Amniotic epithelial cell (primary cell): ENCODE measurements around the gene ZC2HC1C.

Experiments
- DNase-seq: peaks from one replicate; pipeline ENCODE4 v3.0.0-alpha.2; 2010; ENCODE audit warnings: low read depth

The ZC2HC1C gene, protein sequence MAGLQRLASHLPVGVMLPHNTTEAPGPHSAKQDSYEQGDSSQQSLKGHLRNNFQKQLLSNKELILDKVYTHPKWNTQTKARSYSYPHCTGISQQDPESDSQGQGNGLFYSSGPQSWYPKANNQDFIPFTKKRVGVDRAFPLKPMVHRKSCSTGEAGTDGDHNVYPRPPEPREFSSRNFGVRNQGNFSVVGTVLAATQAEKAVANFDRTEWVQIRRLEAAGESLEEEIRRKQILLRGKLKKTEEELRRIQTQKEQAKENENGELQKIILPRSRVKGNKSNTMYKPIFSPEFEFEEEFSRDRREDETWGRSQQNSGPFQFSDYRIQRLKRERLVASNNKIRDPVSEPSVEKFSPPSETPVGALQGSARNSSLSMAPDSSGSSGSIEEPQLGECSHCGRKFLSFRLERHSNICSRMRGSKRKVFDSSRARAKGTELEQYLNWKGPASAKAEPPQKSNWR

DNA sequence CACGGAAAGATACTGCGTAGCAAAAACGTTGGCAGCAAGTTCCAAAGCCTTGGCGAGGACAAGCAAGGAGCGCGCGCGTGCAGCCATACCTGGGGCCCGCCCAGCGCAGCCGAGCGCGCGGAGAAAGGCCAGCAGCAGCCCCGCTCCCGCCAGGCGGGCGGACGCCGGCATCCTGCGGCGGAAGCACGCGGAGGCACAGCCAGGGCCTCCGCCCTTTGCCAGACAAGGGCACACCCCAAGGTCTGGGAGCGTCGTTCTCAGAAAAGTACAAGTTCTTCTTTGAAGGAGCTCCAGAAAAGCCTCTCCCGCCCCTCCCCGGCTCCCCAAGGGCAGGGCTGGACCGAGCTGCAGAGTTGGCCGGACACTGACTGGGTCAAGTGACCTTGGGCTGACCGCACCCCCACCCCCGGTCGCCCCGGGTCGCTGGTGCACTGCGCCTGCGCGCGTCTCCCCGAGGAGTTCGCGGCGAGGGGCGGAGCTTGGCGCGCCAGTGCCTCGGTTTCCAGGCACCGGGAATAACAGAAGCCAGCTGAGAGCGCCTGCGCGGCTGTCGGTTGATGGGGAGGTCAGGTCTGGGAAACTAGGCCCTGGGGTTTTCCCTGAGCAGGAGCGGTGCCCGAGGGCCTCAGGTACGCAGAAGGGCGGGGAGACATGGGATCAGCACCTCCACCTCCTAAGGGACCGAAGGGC lies at the start of gene ZC2HC1C:
TSS of gene ZC2HC1C (plus strand) at position 521 of the 690 bp plus-strand sequence. CDS start 933 bp downstream, outside the sequence.
- DNase-seq, result peak; percentile 83

DNA sequence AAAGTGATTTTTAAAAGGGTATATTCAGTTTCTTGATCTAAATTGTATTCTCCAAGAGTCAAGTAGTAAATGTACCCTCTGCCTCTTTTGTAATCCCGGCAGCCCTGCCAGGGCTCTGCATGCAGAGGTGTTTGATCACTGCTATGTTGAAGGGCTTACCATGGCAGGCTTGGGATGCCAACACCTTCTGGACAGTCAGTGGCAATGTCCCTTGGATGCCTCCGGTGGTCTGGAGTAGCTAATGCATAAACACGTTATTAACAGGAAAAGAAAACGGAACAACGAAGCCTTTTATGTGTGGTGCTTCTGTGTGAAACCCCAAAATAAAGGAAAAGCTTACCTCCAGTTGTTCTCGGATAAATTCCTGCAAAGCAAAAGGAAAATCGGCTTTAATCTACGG lies 46.8 kb upstream of the ZC2HC1C start:
- DNase-seq, result no peak

DNA sequence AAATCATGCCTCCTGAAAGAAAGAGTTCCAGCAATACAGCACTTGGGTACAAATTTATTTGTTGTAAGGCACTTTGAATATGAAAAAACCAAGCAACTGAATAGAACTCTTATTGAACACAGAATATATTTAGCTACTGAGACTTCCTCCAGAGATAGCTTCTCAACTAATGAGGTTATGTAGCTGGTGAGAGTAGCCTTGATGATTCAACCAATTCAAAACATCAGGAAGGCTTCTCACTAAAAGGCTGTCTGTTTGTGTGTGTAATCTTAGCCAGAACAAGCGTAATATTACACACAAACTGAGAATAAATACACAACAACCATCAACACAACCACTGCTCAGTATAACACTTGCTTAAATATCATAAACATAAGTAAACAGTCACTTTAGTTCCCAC lies 46.3 kb upstream of the ZC2HC1C start:
- DNase-seq, result no peak

DNA sequence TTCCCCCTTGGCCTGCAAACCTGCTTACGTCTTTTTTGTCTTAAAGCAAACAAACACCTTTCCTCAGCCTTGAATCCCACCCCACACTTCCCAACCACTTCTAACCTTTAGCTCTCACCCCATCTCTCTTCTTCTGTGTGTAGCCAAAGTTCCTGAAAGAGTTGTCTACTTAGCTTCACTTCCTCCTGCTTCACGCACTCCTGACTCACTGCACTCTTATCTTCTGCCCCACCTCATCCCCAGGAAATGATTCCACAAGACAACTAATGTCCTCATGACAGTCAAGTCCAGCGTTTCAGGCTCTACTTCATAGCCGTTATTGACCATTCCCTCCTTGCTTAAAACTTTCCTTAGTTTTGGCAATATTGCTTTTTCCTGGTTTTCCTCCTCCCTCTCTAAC lies 44.4 kb upstream of the ZC2HC1C start:
- peak; percentile 71 for DNase-seq

DNA sequence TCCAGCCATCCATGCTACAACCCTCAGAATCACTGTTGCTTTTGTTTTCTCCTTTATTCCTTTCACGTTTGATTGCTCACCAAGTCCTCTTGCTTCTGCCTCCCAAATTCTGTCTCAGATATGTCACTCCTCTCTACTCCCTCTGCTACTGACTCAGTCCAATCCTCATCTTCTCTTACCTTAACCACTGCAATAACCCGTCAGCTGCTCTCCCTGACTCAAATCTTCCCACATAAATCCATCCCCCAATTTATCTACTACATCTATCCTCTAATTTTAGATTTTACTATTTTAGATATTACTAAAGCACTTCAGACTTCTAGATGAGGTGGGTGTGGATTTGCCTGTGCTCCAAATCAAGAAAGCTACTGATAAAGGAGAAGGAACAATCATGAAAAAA lies 43.6 kb upstream of the ZC2HC1C start:
- DNase-seq, result no peak

DNA sequence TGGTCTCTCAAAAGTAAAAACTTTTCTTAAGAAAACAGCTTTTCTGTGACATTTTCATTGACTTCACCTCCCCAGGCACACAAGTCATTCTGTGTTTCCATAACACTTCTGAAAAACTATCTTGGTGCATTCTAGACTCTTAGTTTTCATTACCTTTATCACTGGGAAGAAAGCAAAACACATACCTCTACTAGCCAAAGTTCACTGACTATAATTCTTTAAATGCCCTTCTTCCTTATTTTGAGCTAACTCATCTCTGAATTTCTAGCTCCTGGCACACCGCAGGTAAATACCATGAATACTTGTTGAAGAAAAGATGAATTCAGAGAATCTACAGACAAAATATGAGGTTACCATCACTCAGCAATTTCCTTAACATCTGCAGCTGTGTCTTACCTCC lies 39.3 kb upstream of the ZC2HC1C start:
- no peak for DNase-seq

- DNase-seq, result no peak
These were observed 36.5 kb upstream of the ZC2HC1C start for GRCh38 chr14:75032939-75033338.

DNA sequence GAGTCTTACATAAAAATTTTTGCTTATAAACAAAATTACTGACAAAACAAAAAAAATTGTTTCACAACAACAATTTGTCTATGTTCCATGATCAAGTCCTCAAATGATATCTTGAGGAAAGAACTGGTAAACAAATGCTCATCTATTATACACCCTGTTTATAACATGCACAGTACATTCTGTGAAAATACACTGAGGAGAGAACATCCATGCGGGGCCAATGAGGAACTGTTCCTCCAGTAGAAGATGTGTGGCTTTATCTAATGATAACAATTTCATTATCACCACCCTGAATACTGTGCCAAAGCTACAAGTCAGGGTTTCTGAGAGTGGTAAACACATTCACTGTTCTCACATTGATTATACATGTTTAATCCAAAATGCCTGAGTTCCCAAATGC lies 28.9 kb upstream of the ZC2HC1C start:
- no peak for DNase-seq

- DNase-seq, result no peak
These were observed 28.5 kb upstream of the ZC2HC1C start for GRCh38 chr14:75040959-75041358.

GRCh38 chr14:75041613-75042012 lies 27.8 kb upstream of the ZC2HC1C start:
- peak; percentile 41 for DNase-seq

GRCh38 chr14:75042035-75042434 lies 27.4 kb upstream of the ZC2HC1C start:
- no peak for DNase-seq

DNA sequence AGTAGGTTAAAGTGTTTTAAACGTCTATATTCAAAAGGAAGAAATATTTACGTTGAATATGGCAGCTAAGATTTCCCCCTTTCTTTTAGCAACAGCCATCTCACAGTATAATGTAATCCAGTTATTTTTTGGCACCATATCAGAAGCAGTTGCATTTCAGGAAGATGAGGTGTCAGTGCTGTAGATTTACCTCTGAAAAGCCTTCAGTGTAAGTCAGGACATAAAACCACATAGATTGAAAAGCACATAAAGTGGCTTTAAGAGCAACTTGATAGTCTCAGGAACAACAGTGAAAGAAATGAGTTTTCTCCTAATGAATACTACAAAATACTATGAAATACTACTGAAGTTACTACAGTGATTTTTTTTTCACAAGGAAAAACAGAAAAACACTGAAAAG lies 25.1 kb upstream of the ZC2HC1C start:
- DNase-seq, result peak; percentile 86

- DNase-seq, result no peak
These were observed 24.7 kb upstream of the ZC2HC1C start for GRCh38 chr14:75044752-75045151.

- DNase-seq, result no peak
These were observed 23.2 kb upstream of the ZC2HC1C start for GRCh38 chr14:75046275-75046674.

GRCh38 chr14:75046899-75047298 lies 22.5 kb upstream of the ZC2HC1C start:
- peak; percentile 68 for DNase-seq

GRCh38 chr14:75047506-75047905 lies 21.9 kb upstream of the ZC2HC1C start:
- no peak for DNase-seq

DNA sequence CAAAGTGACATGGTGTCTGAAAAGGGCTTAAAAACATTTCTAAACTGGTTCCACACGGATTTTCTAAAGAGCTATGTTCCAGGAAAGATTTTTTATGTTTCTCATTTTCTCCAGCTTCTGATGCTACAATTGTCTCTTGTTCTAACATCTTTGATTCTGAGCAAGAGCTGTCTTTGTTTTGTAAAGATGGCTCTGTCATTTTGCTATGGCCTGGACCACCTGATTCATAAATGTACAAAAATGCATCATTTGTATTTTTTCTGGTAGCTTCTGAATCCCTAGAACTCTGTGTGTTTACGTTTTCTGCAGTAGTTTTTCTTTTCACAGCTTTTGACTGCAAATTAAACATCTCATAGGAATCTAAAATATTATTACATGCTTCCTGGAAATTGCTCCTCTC lies 21.3 kb upstream of the ZC2HC1C start:
- DNase-seq, result no peak

GRCh38 chr14:75049136-75049535 lies 20.3 kb upstream of the ZC2HC1C start:
- no peak for DNase-seq

DNA sequence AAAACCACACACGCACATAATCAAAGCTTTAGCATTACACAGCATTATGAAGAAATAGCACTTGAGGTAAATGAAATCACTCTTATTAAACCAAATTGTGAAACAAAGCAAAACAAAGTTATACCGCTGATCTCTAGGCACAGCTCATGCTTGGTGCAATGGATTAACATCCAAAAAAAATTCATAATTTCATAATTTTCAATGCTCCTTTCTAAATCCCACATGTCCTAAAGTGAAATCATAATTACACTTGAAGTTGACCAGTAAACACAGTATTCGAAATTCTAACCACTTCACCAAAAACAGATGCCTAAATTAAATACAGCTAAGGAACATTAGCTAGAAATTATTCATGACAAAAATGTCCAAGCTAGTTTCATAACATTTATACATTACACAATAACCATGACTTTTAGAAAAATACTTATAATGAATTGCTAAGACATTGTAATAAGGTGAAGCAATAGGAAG lies 19.7 kb upstream of the ZC2HC1C start:
- peak; percentile 80 for DNase-seq

DNA sequence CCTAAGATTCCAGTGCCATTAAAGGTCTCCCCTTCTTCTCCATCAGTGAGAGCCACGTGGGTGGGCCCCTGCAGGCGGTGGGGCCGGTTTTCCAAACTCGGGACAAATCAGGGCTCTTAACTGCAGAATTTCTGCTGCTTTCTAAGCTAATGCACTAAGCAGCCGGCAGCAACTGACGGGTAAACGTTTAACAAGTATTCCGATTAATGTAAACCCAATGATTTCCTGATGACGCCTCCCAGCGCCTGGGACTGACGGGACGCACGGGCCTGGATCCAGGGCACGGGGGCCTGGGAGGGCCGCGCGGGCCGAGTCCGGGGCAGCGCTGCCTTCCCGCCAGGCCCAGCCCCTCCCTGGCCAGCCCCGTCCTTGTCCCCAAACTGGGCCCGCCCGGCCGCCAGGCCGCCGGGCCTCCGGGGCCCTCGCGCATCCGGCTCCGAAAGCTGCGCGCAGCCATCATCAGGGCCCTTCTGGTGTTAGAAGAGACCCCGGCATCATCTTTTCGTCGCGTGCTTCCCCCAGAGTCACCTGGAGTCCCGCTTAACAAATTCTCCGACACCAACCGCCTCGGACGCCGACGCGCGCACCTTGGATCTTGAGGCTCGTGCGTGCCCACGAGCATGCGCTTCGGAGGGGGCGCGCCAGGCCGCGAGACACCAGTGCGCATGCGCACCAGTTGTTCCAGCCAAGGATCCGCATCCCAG lies 18.4 kb upstream of the ZC2HC1C start, which contains the start of gene MLH3:
TSS of gene MLH3 (minus strand) at position 616 of the 704 bp plus-strand sequence. CDS start 1,812 bp downstream, outside the sequence.
- DNase-seq, result peak; percentile 66

- DNase-seq, result no peak
These were observed 17.9 kb upstream of the ZC2HC1C start for GRCh38 chr14:75051556-75051899.
